Mucosa of rectum (tissue), 2 donors: ENCODE results near the gene SATB2.

ENCODE experiments used
- H3K27ac ChIP-seq, 2 donors: one replicate each; pipeline ENCODE4 v1.7.0; 2013; ENCODE audit warnings: inconsistent platforms in 2 of 2, low read depth in 2 of 2, low read length in 2 of 2
- H3K27me3 ChIP-seq, 2 donors: one replicate each; pipeline ENCODE4 v1.7.0; 2013; ENCODE audit warnings: low read length in 2 of 2; ENCODE audit not compliant: control insufficient read depth in 2 of 2, insufficient read depth in 2 of 2
- H3K36me3 ChIP-seq, 2 donors: one replicate each; pipeline ENCODE4 v1.7.0; 2013; ENCODE audit warnings: low read length in 2 of 2; ENCODE audit not compliant: control insufficient read depth in 2 of 2, insufficient read depth in 2 of 2
- H3K4me1 ChIP-seq, 2 donors: one replicate each; pipeline ENCODE4 v1.7.0; 2013; ENCODE audit warnings: low read length in 2 of 2, mild to moderate bottlenecking in 1 of 2; ENCODE audit not compliant: control insufficient read depth in 2 of 2, insufficient read depth in 2 of 2
- H3K4me3 ChIP-seq, 2 donors: one replicate each; pipeline ENCODE4 v1.7.0; 2013; ENCODE audit warnings: low read length in 2 of 2
- H3K9ac ChIP-seq, 2 donors: one replicate each; pipeline ENCODE4 v1.7.0; 2013; ENCODE audit warnings: low read length in 2 of 2, low read depth in 1 of 2, mild to moderate bottlenecking in 1 of 2
- H3K9me3 ChIP-seq, 2 donors: one replicate each; pipeline ENCODE4 v1.7.0; 2013; ENCODE audit warnings: low read length in 2 of 2; ENCODE audit not compliant: control insufficient read depth in 2 of 2
- donor health status: healthy.
- donor health status: Normal muscosa, but diverticular disease.

The SATB2 gene

GRCh38 chr2:199282309-199282708 is 175.4 kb downstream of the SATB2 start:
- Histone ChIP-seq H3K27me3 (no peaks in the 10 kb centered on the region), H3K36me3 (peaks cover 11 to 12% of the 10 kb centered on the region in 2 donors), H3K9me3 (no peaks in the 10 kb centered on the region), H3K4me3 (no peak overlapping the region), H3K4me1 (no peaks in the 10 kb centered on the region), H3K27ac (no peak overlapping the region), H3K9ac (no peak overlapping the region)

GRCh38 chr2:199279146-199279545 is 178.6 kb downstream of the SATB2 start:
- Histone ChIP-seq H3K4me3 (no peak overlapping the region), H3K4me1 (no peaks in the 10 kb centered on the region), H3K9me3 (no peaks in the 10 kb centered on the region)

GRCh38 chr2:199278099-199278498 is 179.6 kb downstream of the SATB2 start:
- no peak overlapping the region for H3K4me3 ChIP-seq
- no peaks in the 10 kb centered on the region for H3K4me1 ChIP-seq
- no peaks in the 10 kb centered on the region for H3K9me3 ChIP-seq
- H3K36me3 ChIP-seq, result peaks cover 5 to 12% of the 10 kb centered on the region in 2 donors
- no peak overlapping the region for H3K27ac ChIP-seq
- no peak overlapping the region for H3K9ac ChIP-seq
- H3K27me3 ChIP-seq, result no peaks in the 10 kb centered on the region

More at GRCh38 chr2:199279146-199279545, 178.6 kb downstream of the SATB2 start:
- no peak overlapping the region for H3K9ac ChIP-seq
- H3K27me3 ChIP-seq, result no peaks in the 10 kb centered on the region
- peaks cover 12 to 15% of the 10 kb centered on the region in 2 donors for H3K36me3 ChIP-seq
- no peak overlapping the region for H3K27ac ChIP-seq

- Histone ChIP-seq H3K36me3 (peaks cover 16 to 35% of the 10 kb centered on the region in 2 donors), H3K9ac (no peak overlapping the region), H3K4me1 (no peaks in the 10 kb centered on the region), H3K9me3 (no peaks in the 10 kb centered on the region), H3K27me3 (no peaks in the 10 kb centered on the region), H3K4me3 (no peak overlapping the region), H3K27ac (no peak overlapping the region)
These were observed 184.7 kb downstream of the SATB2 start for GRCh38 chr2:199273042-199273511.

GRCh38 chr2:199261936-199262335 is 195.8 kb downstream of the SATB2 start:
- Histone ChIP-seq H3K27me3 (no peaks in the 10 kb centered on the region), H3K9me3 (peaks cover 0 to 2% of the 10 kb centered on the region in 2 donors), H3K27ac (no peak overlapping the region), H3K36me3 (no peaks in the 10 kb centered on the region), H3K9ac (no peak overlapping the region), H3K4me3 (no peak overlapping the region), H3K4me1 (no peaks in the 10 kb centered on the region)

GRCh38 chr2:199261239-199261638 is 196.5 kb downstream of the SATB2 start:
- H3K9ac ChIP-seq, result no peak overlapping the region
- H3K36me3 ChIP-seq, result no peaks in the 10 kb centered on the region
- no peaks in the 10 kb centered on the region for H3K27me3 ChIP-seq
- no peak overlapping the region for H3K4me3 ChIP-seq
- peaks cover 0 to 2% of the 10 kb centered on the region in 2 donors for H3K9me3 ChIP-seq
- no peak overlapping the region for H3K27ac ChIP-seq
- no peaks in the 10 kb centered on the region for H3K4me1 ChIP-seq

GRCh38 chr2:199259671-199260070 is 198.1 kb downstream of the SATB2 start:
- H3K9me3 ChIP-seq, result peaks cover 0 to 2% of the 10 kb centered on the region in 2 donors
- H3K36me3 ChIP-seq, result no peaks in the 10 kb centered on the region
- H3K9ac ChIP-seq, result no peak overlapping the region
- no peak overlapping the region for H3K27ac ChIP-seq
- no peak overlapping the region for H3K4me3 ChIP-seq
- no peaks in the 10 kb centered on the region for H3K4me1 ChIP-seq
- H3K27me3 ChIP-seq, result no peaks in the 10 kb centered on the region

- Histone ChIP-seq H3K9me3 (no peaks in the 10 kb centered on the region), H3K27me3 (no peaks in the 10 kb centered on the region), H3K9ac (no peak overlapping the region), H3K36me3 (no peaks in the 10 kb centered on the region), H3K27ac (no peak overlapping the region), H3K4me1 (no peaks in the 10 kb centered on the region), H3K4me3 (no peak overlapping the region)
These were observed 199.4 kb downstream of the SATB2 start for GRCh38 chr2:199258291-199258690.

GRCh38 chr2:199257261-199258224 is 200.2 kb downstream of the SATB2 start:
- H3K4me1 ChIP-seq, result no peaks in the 10 kb centered on the region
- no peaks in the 10 kb centered on the region for H3K36me3 ChIP-seq
- no peaks in the 10 kb centered on the region for H3K9me3 ChIP-seq
- H3K9ac ChIP-seq, result no peak overlapping the region
- H3K27me3 ChIP-seq, result no peaks in the 10 kb centered on the region
- no peak overlapping the region for H3K4me3 ChIP-seq
- no peak overlapping the region for H3K27ac ChIP-seq

- no peaks in the 10 kb centered on the region for H3K9me3 ChIP-seq
- no peak overlapping the region for H3K9ac ChIP-seq
- no peaks in the 10 kb centered on the region for H3K4me1 ChIP-seq
These were observed 227.6 kb downstream of the SATB2 start for GRCh38 chr2:199230091-199230490.

More at GRCh38 chr2:199230091-199230490, 227.6 kb downstream of the SATB2 start:
- no peaks in the 10 kb centered on the region for H3K36me3 ChIP-seq
- no peak overlapping the region for H3K4me3 ChIP-seq
- no peaks in the 10 kb centered on the region for H3K27me3 ChIP-seq
- no peak overlapping the region for H3K27ac ChIP-seq
